GM23338 (cell line): ENCODE results near the gene GRAMD2B. TPM values are rescaled to one million over a fixed set of nuclear protein-coding genes. Genes with fewer than 3 reads are reported as not detected.

Source experiments
- ATAC-seq: fragments of 200-7000 bp; cut with Tn5 transposase; 3 replicates; pipeline ENCODE4 v1.9.1; 2020
- DNase-seq: peaks from one replicate; pipeline ENCODE4 v3.0.0-alpha.2; 2015; ENCODE audit warnings: low spot score
- H2AFZ ChIP-seq: fragments of 200-600 bp; sonication (generic); 2 replicates; pipeline ENCODE4 v1.8.0; 2016; ENCODE audit warnings: antibody characterized with exemption, mild to moderate bottlenecking, moderate library complexity
- H3F3A ChIP-seq: fragments of 200-600 bp; sonication (generic); replicated peaks from 2 replicates; pipeline ENCODE4 v1.8.0; 2017; ENCODE audit warnings: antibody characterized with exemption, mixed run types, low read depth
- H3K27ac ChIP-seq: fragments of 200-600 bp; sonication (generic); 2 replicates; pipeline ENCODE4 v1.6.1; 2016; ENCODE audit warnings: low read depth
- H3K27me3 ChIP-seq: fragments of 200-600 bp; sonication (generic); 2 replicates; pipeline ENCODE4 v1.8.0; 2016; ENCODE audit warnings: mild to moderate bottlenecking, mixed run types, moderate library complexity; ENCODE audit not compliant: insufficient read depth
- H3K36me3 ChIP-seq: fragments of 200-600 bp; sonication (generic); 2 replicates; pipeline ENCODE4 v1.8.0; 2016; ENCODE audit warnings: mild to moderate bottlenecking; ENCODE audit not compliant: insufficient read depth
- H3K4me1 ChIP-seq: fragments of 200-600 bp; sonication (generic); 2 replicates; pipeline ENCODE4 v1.8.0; 2016; ENCODE audit warnings: mild to moderate bottlenecking, moderate library complexity; ENCODE audit not compliant: insufficient read depth
- H3K4me2 ChIP-seq: fragments of 200-600 bp; sonication (generic); 2 replicates; pipeline ENCODE4 v1.7.1; 2017; ENCODE audit warnings: mixed run types
- H3K4me3 ChIP-seq: fragments of 200-600 bp; sonication (generic); 2 replicates; pipeline ENCODE4 v1.6.1; 2016; ENCODE audit warnings: mixed run types
- H3K79me2 ChIP-seq: fragments of 200-600 bp; sonication (generic); replicated peaks from 2 replicates; pipeline ENCODE4 v1.8.0; 2017; ENCODE audit warnings: mild to moderate bottlenecking; ENCODE audit not compliant: insufficient read depth
- H3K9me2 ChIP-seq: fragments of 200-600 bp; sonication (generic); 2 replicates; pipeline ENCODE4 v1.8.0; 2017; ENCODE audit not compliant: insufficient read depth
- H4K20me1 ChIP-seq: fragments of 200-600 bp; sonication (generic); replicated peaks from 2 replicates; pipeline ENCODE4 v1.8.0; 2017; ENCODE audit warnings: mild to moderate bottlenecking; ENCODE audit not compliant: insufficient read depth
- H3K27ac Mint-ChIP-seq: 2 replicates; pipeline ENCODE4 v1.8.0; 2020; ENCODE audit warnings: inconsistent platforms, mild to moderate bottlenecking, moderate library complexity, mixed read lengths
- H3K27me3 Mint-ChIP-seq: 3 replicates; pipeline ENCODE4 v1.8.0; 2022; ENCODE audit warnings: low read depth, mild to moderate bottlenecking, moderate library complexity, mixed read lengths, inconsistent platforms; ENCODE audit not compliant: insufficient read depth, poor library complexity
- H3K36me3 Mint-ChIP-seq: 3 replicates; pipeline ENCODE4 v1.8.0; 2021; ENCODE audit warnings: low read depth, mild to moderate bottlenecking, inconsistent platforms, moderate library complexity, mixed read lengths
- H3K4me1 Mint-ChIP-seq: 3 replicates; pipeline ENCODE4 v1.8.0; 2020; ENCODE audit warnings: mild to moderate bottlenecking, inconsistent platforms, mixed read lengths
- H3K4me3 Mint-ChIP-seq: 3 replicates; pipeline ENCODE4 v1.8.0; 2021; ENCODE audit warnings: moderate library complexity, mild to moderate bottlenecking, inconsistent platforms, mixed read lengths
- H3K9me3 Mint-ChIP-seq: 3 replicates; pipeline ENCODE4 v1.8.0; 2020; ENCODE audit warnings: moderate library complexity, mild to moderate bottlenecking, inconsistent platforms, mixed read lengths
- CREB1 ChIP-seq: fragments of 250-450 bp; sonication (Bioruptor Pico); IDR thresholded peaks from 2 replicates; pipeline ENCODE4 v1.5.0; 2020; ENCODE audit warnings: low read depth, mild to moderate bottlenecking, moderate library complexity
- ETS1 ChIP-seq: IDR thresholded peaks from 2 replicates; pipeline ENCODE4 v1.6.1; 2016; ENCODE audit warnings: antibody characterized with exemption
- EZH2 ChIP-seq: fragments of 200-600 bp; sonication (generic); IDR thresholded peaks from one replicate; pipeline ENCODE4 v1.8.0; 2017; ENCODE audit warnings: antibody characterized with exemption, mild to moderate bottlenecking, low read depth; ENCODE audit not compliant: unreplicated experiment
- EZH2phosphoT487 ChIP-seq: fragments of 200-600 bp; sonication (generic); IDR thresholded peaks from one replicate; pipeline ENCODE4 v1.8.1; 2018; ENCODE audit warnings: antibody characterized with exemption; ENCODE audit not compliant: unreplicated experiment
- JUNB ChIP-seq: IDR thresholded peaks from one replicate; pipeline ENCODE4 v1.6.1; 2016; ENCODE audit warnings: antibody characterized with exemption; ENCODE audit not compliant: unreplicated experiment
- REST ChIP-seq: IDR thresholded peaks from one replicate; pipeline ENCODE4 v1.6.1; 2018; ENCODE audit warnings: antibody characterized with exemption; ENCODE audit not compliant: unreplicated experiment
- ZNF114 ChIP-seq: fragments of 250-450 bp; sonication (Bioruptor Pico); IDR thresholded peaks from 2 replicates; pipeline ENCODE4 v1.5.0; 2020; ENCODE audit warnings: mild to moderate bottlenecking, moderate library complexity
- ZNF331 ChIP-seq: fragments of 250-450 bp; sonication (Bioruptor Pico); IDR thresholded peaks from 2 replicates; pipeline ENCODE4 v1.5.0; 2020; ENCODE audit warnings: low read depth, mild to moderate bottlenecking, moderate library complexity
- polyA plus RNA-seq: library from polyadenylated mRNA; unstranded; fragments of >200 nt; fragmentation: Nextera tagmentation; extraction: Ambion mirVana; gene quantifications from 2 replicates; pipeline ENCODE4 v1.2.1, GENCODE V29; 2016
- total RNA-seq: library from RNA; depleted of rRNA; stranded (reverse); fragments of >200 nt; shearing (Covaris generic); gene quantifications from 2 replicates; pipeline ENCODE4 v1.2.3, GENCODE V29; 2014

GRAMD2B gene
- total and polyA plus RNA-seq, 2 experiments from 2014 or later = 9.7 to 16.9 TPM

GRCh38 chr5:126384985-126385384 lies 38.2 kb upstream of the GRAMD2B start (continued):
- TF ChIP-seq REST (no peak), ZNF114 (CRISPR knock-in tag) (no peak), ETS1 (no peak), JUNB (no peak), ZNF331 (CRISPR knock-in tag) (no peak), CREB1 (CRISPR knock-in tag) (no peak), EZH2phosphoT487 (no peak), EZH2 (no peak)

GRCh38 chr5:126385524-126386502 lies 37.4 kb upstream of the GRAMD2B start:
- H3F3A ChIP-seq = no peaks in the 10 kb centered on the region
- no peak; the same call in 2 of the 3 replicates for ATAC-seq
- H3K36me3 ChIP-seq = no peaks in the 10 kb centered on the region
- Mint-ChIP-seq H3K36me3 (peaks cover 6% of the 10 kb centered on the region; the same call in 2 of the 3 replicates), H3K4me1 (peaks cover 12% of the 10 kb centered on the region; the same call in 2 of the 3 replicates), H3K4me3 (no peak overlapping the region), H3K27ac (no peak overlapping the region), H3K27me3 (no peaks in the 10 kb centered on the region), H3K9me3 (peaks cover 1% of the 10 kb centered on the region; the same call in 1 of the 3 replicates)
- no peak overlapping the region for H3K4me2 ChIP-seq
- H3K27ac ChIP-seq = no peak overlapping the region
- no peak for TF ChIP-seq ZNF331 (CRISPR knock-in tag)
- TF ChIP-seq CREB1 (CRISPR knock-in tag) = no peak
- TF ChIP-seq EZH2 = no peak
- TF ChIP-seq ETS1 = no peak
- TF ChIP-seq REST = no peak
- H2AFZ ChIP-seq = 0 out of 2 replicates have a peak overlapping the region, but pooled peaks have one; percentile 5
- no peaks in the 10 kb centered on the region for H3K4me1 ChIP-seq
- no peaks in the 10 kb centered on the region for H3K9me2 ChIP-seq
- DNase-seq = no peak
- no peaks in the 10 kb centered on the region for H4K20me1 ChIP-seq
- no peaks in the 10 kb centered on the region for H3K79me2 ChIP-seq
- no peaks in the 10 kb centered on the region for H3K27me3 ChIP-seq
- H3K4me3 ChIP-seq = no peak overlapping the region
